GM19463 (cell line): ENCODE data around the gene IBSP.

Experiments
- ATAC-seq: cut with Tn5 transposase; IDR thresholded peaks from one replicate; pipeline ENCODE4 v1.9.1; 2021; ENCODE audit warnings: mild to moderate bottlenecking, moderate library complexity; ENCODE audit not compliant: unreplicated experiment

The IBSP gene

DNA sequence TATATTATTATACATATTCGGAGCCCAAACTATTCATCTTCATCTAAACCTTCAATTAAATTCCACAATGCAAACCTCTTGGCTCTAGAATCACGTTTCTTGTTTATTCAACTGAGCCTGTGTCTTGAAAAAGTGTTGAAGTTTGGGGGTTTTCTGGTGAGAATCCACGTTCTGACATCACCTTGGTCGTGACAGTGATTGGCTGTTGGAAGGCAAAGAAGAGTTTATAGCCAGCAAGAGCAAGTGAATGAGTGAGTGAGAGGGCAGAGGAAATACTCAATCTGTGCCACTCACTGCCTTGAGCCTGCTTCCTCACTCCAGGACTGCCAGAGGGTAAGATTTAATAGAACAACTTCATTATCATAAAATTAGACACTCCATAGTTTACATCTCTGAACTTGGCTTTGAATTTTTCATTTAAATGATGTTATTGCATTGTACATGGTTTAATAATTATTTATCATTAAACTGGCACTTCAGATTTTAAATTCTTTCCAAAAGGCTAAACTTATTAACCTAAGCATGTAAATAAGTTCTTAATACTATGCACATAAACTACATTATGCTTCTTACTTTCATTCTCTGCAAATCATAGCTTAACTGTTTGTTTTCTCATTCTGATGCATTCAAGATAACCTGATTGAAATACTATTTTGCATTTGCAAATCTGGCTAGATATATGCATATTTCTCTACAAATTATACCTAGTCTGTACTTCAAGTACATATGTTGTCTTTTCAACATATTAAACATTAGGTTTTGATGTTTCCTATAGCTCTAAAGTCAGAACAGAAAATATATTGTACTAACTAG, at the start of gene IBSP:
Gene IBSP (plus strand): TSS at position 254 of the 813 bp plus-strand sequence. CDS start 2,808 bp downstream, outside the sequence.
- ATAC-seq, result no peak

DNA sequence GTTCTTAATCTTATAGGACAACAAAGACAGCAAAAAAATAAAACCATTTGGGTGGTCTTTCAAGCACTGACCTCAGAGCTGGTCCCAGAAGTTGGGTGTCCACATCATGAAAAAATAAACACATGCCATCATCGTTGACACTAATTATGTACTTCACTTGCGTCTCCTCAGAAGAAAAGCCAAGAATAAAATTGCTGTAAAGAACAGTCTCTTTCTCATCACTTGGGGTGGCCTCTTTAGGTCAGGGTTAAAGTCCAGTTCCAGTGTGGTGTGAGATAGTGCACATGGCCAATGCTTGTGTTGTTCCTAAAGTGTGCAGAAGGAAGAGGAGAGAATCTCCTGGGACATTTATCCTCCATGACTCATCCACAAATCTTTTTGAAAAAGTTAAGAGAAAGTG, 49.5 kb upstream of the IBSP start:
- no peak for ATAC-seq

DNA sequence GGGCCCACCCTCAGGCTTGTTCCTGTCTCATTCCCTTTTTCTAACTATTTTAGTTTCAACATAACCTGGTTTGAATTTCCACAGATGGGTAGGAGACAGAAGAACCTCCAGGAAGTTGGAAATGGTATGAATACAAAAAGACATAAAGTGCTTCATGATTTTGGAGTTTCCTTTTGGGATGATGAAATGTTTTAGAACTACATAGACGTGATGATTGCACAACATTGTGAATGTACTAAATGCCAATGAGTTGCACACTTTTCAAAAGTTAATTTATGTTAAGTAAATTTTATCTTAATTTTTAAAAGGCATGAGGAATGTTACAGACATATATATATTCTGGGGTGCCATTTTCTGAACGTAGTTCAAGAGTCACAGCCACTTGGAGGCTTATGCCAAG, 41.1 kb upstream of the IBSP start:
- no peak for ATAC-seq

DNA sequence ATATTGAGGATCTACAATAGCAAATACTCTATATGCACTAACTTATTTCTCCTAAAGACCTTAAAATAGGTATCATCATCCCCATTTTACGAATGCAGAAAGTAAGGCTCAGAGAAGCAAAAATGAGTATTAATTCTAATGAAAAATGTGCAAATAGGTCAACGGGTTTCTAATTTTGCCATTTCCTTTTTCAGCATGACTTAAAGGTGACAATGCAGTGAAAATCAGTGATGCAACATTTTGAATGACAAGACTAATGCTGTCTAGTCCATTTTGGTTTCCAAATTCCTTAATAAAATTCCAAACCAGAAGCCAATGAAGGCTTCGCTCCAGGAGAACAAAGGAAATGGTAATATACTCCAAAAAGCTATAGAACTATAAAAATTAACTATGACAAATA, 37.0 kb upstream of the IBSP start:
- ATAC-seq, result no peak

DNA sequence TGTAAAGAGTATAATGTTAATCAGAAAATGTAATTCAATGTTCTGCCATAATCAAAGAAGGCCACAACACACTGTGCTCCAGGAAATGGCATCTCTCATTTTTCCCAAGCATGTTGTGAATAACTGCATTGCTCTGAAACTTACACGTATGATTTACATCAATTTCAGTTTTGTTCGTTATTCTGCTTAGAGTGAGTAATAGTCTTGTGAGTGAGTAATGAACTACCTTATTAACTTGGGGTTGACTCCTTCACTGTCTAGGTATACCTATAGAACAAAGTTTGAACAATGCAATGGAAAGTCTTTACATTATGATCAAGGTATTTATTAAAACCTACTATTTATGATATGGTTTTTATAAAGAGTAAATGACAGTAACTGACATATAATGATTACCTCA, 17.8 kb upstream of the IBSP start:
- ATAC-seq, result no peak

- no peak for ATAC-seq
Measured at GRCh38 chr4:87783781-87784180, 15.6 kb upstream of the IBSP start.

- ATAC-seq, result no peak
Measured at GRCh38 chr4:87785731-87786509, 13.4 kb upstream of the IBSP start.

DNA sequence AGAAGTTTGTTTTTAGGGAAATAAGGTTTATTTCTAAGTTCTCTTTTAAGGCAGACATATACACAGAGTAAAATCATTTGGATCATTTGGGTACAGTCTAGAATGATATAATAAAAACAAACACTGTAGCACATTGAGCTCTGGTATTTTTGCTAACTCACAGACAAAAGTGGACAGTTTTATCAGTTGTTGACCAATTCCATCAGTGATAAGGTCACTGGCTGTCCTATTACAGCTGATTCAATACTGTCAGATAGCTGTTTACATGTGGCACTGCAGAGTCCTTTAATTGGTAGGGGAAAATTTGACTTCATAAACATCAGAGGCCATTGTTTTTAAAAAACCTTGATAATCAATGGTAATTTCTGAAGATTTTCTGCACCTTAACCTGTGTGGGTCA, 3.5 kb downstream of the IBSP start:
- no peak for ATAC-seq

GRCh38 chr4:87803421-87803820, 4.1 kb downstream of the IBSP start:
- ATAC-seq, result no peak

DNA sequence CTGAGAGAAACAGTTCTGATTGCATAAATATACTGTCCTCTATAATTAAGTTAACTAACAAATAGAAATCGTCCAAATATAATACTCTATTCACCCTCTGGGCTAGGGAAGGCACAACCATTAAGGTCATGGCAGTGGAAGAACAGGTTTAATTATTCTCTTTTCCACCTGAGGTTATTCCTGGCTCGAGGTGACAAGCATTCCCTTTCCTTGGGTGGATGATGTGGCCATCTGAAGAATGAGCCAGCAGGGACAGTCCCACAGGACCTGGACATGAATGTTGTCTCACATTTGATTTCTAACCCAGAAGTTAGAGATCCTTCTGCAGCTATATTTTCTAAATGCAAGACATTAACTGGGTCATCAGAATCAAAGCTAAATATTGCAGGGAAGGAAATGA, 5.5 kb downstream of the IBSP start:
- ATAC-seq, result no peak

DNA sequence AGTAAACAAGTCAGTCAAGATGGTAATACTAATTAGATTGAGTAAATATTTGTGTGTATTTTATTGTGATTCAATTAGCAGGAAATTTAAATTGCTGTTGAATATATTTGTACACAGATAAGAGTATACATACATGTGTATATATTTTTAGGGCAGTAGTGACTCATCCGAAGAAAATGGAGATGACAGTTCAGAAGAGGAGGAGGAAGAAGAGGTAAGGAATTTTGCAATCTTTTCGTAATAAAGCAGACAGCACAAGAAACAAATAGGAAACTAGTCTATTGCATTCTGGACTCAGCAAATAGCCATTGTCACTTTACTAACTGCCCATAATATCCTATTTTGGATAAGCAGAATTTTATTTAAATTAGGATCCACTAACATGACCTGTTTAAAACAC, 6.6 kb downstream of the IBSP start:
- no peak for ATAC-seq

DNA sequence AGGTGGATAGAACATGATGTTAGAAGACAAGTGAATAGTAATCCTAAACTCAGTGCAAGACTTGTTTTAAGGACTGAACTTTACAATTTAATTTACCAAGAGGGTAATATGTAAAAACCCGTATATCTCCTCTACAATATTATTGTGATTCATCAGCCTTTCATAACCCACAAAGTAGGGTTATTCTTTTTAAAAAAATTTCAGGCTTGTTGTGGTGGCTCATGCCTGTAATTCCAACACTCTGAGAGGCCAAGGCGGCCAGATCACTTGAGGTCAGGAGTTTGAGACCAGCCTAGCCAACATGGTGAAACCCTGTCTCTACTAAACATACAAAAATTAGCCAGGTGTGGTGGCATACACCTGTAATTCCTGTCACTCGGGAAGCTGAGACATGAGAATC, 7.2 kb downstream of the IBSP start:
- no peak for ATAC-seq

DNA sequence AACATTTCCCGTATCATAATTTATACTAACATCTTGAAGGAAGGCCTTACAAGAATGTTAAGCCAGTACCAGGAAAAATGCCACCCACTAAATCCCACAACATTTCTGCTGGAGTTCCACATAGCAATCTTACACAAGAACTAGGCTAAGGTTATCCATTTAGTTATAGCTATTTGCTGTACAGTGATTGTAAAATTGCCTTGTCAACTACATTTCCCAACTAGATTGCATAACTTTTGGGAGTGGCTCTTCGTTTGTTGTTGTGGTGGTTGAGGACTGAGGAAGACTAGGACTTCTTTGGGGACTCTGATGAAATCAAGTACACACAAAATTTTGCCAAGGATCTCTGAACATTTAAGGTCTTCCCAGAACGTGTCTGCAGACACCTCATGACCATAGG, 8.0 kb downstream of the IBSP start:
- no peak for ATAC-seq

DNA sequence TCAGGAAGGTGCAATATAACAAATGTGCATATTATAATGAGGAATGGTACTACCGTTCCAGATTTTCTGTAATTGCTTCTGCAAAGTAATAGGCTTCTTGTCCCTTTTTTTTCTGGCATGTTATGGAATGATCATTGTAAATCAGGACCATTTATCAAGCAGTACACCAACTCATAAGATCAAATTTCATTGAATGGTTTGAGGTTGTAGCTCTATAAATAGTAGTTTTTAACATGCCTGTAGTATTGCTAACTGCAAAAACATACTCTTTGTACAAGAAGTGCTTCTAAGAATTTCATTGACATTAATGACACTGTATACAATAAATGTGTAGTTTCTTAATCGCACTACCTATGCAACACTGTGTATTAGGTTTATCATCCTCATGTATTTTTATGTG, 12.6 kb downstream of the IBSP start:
- no peak for ATAC-seq

DNA sequence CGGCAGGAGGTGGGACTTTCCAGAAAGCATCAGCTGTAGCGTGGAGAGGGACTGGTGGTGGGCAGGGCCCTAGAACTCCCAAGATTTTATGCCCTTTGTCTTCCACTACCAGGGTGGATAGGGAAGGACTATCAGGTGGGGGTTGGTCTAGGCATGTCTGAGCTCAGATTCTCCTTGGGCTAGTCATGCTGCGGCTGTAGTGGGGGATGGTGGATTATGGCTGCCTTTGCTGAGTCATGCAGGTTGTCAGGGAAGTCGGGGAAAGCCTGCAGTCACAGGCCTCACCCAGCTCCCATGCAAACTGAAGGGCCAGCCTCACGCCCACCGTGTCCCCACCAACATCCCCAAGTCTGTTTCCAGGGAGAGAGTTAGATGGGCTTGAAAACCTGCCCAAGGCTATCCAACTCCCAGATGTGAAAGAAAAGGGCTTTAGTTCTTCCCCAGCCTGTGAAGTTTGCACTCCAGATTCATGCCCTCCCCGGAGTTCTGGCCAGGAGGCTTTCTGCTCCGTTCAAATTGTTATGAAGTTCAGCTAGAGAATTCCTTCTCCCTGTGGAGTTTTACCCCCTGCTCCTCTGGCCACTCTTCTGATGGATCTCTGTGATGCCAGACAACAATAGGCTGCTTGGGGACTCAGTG, 20.0 kb downstream of the IBSP start:
- ATAC-seq, result no peak

GRCh38 chr4:87823200-87823599, 23.8 kb downstream of the IBSP start:
- ATAC-seq, result no peak

DNA sequence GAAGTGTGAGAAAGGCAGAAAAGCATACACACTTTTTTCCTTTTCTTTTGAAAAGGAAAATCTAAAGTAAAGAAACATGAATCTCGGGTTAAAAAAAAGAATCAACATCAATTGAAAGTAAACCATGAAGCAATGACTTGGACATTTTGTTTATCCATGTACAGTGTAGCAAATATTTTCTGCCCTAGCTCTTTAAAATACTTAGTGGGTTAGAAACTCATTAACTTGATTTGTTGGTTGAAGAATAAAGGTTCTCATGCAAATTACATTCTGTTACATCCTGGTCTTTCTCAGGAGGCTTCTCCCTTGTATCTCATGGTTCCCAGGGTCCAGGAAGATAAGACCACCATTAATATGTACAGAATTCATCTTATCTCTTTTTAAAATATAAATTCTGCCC, 24.4 kb downstream of the IBSP start:
- no peak for ATAC-seq

GRCh38 chr4:87824352-87824751, 25.0 kb downstream of the IBSP start:
- no peak for ATAC-seq

DNA sequence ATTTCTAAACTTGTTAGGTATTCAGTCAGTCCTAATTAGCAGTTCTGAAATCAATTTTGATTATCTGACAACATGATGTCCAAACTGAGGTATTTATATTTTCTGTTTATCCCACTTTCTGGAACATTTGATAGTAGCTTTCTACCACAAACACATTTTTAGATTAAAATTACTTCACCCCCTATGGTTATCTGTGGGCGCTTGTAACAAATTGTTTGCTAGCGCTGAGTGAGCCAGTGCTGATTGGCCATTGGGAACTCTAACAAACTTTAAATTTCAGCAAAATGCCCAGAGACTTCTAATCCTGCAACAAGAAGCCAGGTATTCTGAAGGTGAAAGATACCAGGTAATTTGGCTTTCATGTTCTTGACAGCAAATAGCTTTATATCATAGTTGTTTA, 33.3 kb downstream of the IBSP start, which contains the start of gene MEPE:
Gene MEPE (plus strand): TSS at position 301 of the 400 bp plus-strand sequence. CDS start 1,746 bp downstream, outside the sequence.
- ATAC-seq, result no peak

- ATAC-seq, result no peak
Measured at GRCh38 chr4:87834401-87834800, 35.0 kb downstream of the IBSP start.

DNA sequence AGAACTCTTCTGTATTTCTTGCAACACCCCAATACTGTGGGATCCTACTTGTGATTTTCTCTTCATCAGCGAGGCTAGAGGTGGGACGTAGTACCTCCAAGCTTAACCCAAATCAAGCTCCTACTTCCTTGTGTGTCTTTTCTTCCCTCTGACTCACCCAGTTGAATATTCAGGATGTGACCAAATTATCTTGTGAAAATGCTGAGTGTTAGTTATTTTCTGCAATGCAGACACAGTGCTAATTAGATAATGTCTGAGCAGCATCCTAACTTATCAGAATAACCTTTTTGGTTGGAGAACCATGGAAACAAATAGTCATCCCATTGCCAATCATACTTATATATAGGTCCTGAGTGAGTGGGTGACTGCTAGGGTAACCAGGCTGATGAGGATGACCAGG, 35.8 kb downstream of the IBSP start:
- no peak for ATAC-seq

GRCh38 chr4:87835743-87836142, 36.4 kb downstream of the IBSP start:
- ATAC-seq, result no peak
